Colonic mucosa (tissue), 4 donors: ENCODE measurements around the gene PARD6G. TPM values are rescaled to one million over a fixed set of nuclear protein-coding genes. Genes with fewer than 3 reads are reported as not detected.
A peak's percentile ranks its signal among the peaks of the same experiment; 100 is the strongest.

Experiments used
- DNase-seq: peaks from one replicate; pipeline ENCODE4 v3.0.0-alpha.2; 2020
- H3K27ac ChIP-seq: fragments of 200-600 bp; one replicate; pipeline ENCODE4 v1.8.0; 2021
- H3K27me3 ChIP-seq: fragments of 200-600 bp; one replicate; pipeline ENCODE4 v1.8.0; 2021
- H3K36me3 ChIP-seq: fragments of 200-600 bp; one replicate; pipeline ENCODE4 v1.8.0; 2021
- H3K4me1 ChIP-seq: fragments of 200-600 bp; one replicate; pipeline ENCODE4 v1.8.0; 2021; ENCODE audit warnings: mild to moderate bottlenecking
- H3K4me3 ChIP-seq: fragments of 200-600 bp; one replicate; pipeline ENCODE4 v1.8.0; 2021
- H3K9ac ChIP-seq, 2 donors: one replicate each; pipeline ENCODE4 v1.7.0; 2013; ENCODE audit warnings: control low read depth in 2 of 2, low read depth in 2 of 2, low read length in 2 of 2
- H3K9me3 ChIP-seq: fragments of 200-600 bp; one replicate; pipeline ENCODE4 v1.8.0; 2021
- intact Hi-C: fragments of 100-400 bp; cut with DNase I; formaldehyde crosslinking; loops from one replicate; pipeline ENCODE4 v1.14.1; 2022
- total RNA-seq, 2 donors: library from RNA; stranded (reverse); fragmentation: NEBNext Ultra II Directional in 1 of 2; extraction: Animal tissue kit (Norgen Biotek cat#: 25700) in 1 of 2; gene quantifications; one replicate each; pipeline ENCODE4 v1.2.1, GENCODE V29; 2021
- TF ChIP-seq, protein P1 (sequence below): fragments of 200-600 bp; IDR thresholded peaks from one replicate; pipeline ENCODE4 v1.8.0; 2022; ENCODE audit warnings: antibody characterized with exemption, mild to moderate bottlenecking
- donor health status: healthy.
- donor health status: DM: no; HTN: no; CAD: no.
- donor health status: DM: no; HTN: no; CAD: no.

Gene PARD6G
- total RNA-seq, 2 donors from 2014 or later = 1.0 to 1.2 TPM

DNA sequence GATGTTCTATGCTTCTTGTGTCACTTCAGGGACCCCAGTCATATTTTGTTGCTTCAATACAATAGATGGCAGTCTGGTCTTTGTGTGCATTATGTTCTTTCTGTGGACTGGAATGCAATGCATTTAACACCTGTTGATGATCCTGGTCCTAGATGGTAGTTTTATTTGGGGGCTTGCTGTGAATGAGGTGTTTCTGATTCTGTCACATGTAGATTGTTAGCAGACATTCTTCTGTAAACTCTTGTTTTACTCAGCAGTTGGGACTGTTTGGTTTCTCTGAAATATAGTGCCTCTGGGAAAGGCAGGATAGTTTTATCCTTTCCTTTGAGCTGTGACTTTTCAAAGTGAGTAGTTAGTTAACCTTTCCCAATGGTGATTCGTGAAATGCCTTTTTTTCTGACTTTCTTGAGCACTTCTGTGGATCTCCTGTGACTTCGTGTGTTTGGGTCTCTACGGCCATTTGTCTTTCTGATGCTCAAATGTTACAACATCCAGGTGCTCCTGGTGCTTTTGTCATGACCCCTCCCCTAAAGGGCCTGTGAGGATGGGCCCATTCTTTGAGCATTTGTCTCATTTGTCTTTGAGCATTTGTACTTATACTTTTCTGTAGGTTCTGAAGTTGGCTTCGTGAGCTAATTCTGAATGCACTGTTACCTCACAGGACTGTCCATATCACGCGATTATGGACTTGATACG, 117.5 kb downstream of the PARD6G start:
- Histone ChIP-seq H3K9ac (no peak overlapping the region), H3K9me3 (no peaks in the 10 kb centered on the region), H3K4me3 (no peak overlapping the region), H3K27ac (no peak overlapping the region), H3K27me3 (no peaks in the 10 kb centered on the region), H3K36me3 (peaks cover 7% of the 10 kb centered on the region), H3K4me1 (no peaks in the 10 kb centered on the region)
- TF ChIP-seq, protein P1, sequence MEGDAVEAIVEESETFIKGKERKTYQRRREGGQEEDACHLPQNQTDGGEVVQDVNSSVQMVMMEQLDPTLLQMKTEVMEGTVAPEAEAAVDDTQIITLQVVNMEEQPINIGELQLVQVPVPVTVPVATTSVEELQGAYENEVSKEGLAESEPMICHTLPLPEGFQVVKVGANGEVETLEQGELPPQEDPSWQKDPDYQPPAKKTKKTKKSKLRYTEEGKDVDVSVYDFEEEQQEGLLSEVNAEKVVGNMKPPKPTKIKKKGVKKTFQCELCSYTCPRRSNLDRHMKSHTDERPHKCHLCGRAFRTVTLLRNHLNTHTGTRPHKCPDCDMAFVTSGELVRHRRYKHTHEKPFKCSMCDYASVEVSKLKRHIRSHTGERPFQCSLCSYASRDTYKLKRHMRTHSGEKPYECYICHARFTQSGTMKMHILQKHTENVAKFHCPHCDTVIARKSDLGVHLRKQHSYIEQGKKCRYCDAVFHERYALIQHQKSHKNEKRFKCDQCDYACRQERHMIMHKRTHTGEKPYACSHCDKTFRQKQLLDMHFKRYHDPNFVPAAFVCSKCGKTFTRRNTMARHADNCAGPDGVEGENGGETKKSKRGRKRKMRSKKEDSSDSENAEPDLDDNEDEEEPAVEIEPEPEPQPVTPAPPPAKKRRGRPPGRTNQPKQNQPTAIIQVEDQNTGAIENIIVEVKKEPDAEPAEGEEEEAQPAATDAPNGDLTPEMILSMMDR = no peak
- intact Hi-C loops = no loop called here
- no peak for DNase-seq

DNA sequence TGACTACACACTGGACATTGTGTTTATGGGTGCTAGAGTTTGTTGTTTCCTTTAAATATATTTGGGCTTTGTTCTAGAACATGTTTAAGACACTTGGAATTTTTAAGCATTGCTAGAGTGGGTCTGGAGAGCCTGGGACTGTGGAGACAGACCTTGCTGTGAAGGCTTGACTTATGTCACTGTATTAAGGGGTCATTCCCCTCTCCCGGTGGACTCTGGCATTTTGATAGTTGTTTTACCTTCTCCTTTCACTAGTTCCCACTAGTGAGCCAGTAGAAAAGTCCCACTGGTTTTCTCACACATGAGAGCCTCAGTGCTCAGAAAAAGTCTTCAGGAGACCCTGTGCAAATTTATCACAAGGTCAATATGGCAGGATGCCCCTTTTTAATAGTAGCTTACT, 119.7 kb downstream of the PARD6G start:
- Histone ChIP-seq H3K4me1 (no peaks in the 10 kb centered on the region), H3K27ac (no peak overlapping the region), H3K9me3 (no peaks in the 10 kb centered on the region), H3K27me3 (no peaks in the 10 kb centered on the region), H3K36me3 (no peaks in the 10 kb centered on the region), H3K9ac (no peak overlapping the region), H3K4me3 (no peak overlapping the region)
- intact Hi-C loops = no loop called here
- no peak for DNase-seq
- TF ChIP-seq, protein P1 = no peak

DNA sequence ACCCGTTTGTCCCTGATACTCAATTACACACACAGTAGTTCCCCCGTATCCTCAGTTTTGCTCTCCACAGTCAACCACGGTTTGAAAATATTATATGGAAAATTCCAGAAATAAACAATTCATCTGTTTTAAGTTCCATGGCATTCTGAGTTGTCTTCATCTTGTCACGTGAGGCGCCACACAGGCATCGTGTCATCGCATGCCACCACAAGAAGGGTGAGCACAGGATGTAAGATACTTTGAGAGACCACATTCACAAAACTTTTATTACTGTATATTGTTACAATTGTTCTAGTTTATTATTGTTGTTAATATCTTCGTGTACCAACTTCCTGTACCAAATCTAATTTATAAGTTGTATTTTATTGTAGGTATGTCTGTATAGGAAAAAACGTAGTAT, 120.5 kb downstream of the PARD6G start:
- H3K27me3 ChIP-seq = no peaks in the 10 kb centered on the region
- TF ChIP-seq, protein P1 = no peak
- H3K4me3 ChIP-seq = no peak overlapping the region
- no peak overlapping the region for H3K9ac ChIP-seq
- H3K27ac ChIP-seq = no peak overlapping the region
- no peaks in the 10 kb centered on the region for H3K36me3 ChIP-seq
- no peak for DNase-seq
- intact Hi-C loops = no loop called here
- no peaks in the 10 kb centered on the region for H3K4me1 ChIP-seq
- H3K9me3 ChIP-seq = no peaks in the 10 kb centered on the region

DNA sequence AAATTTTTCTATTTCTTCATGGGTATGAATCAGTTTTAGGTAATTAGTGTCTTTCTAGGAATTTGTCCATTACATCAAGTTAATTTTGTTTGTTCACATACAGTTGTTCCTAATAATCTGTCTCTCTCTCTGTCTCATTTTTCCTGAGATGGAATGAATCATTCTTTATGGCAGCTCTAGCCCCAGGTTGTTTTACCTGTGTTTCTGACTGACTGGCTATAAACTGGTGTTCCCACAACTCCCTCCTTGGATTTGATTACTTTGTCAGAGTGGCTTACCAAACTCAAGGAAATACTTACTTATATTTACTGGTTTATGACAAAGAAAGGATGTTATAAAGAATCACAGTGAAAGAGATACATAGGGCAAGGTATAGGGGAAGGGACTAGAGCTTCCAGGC, 123.2 kb downstream of the PARD6G start:
- DNase-seq = no peak
- Histone ChIP-seq H3K9me3 (no peaks in the 10 kb centered on the region), H3K27me3 (no peaks in the 10 kb centered on the region), H3K4me1 (no peaks in the 10 kb centered on the region), H3K36me3 (no peaks in the 10 kb centered on the region), H3K4me3 (no peak overlapping the region), H3K9ac (no peak overlapping the region), H3K27ac (peak overlapping the region; percentile 60)
- intact Hi-C loops = no loop called here
- TF ChIP-seq, protein P1 = no peak

DNA sequence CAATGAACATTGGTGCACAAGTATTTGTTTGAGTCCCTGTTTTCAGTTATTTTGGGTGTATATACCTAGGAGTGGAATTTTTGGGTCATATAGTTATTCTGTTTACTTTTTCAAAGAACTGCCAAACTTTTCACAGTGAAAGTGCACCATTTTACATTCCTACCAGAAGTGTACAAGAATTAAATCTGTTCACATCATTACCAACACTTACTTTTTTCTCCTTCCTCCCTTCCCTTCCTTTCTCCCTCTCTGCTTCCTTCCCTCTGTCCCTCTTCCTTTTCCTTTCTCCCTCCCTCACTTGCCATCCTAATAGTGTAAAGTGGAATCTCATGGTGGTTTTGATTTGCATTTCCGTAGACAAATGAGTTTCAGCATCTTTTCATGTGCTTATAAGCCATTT, 126.4 kb downstream of the PARD6G start:
- no peak overlapping the region for H3K4me3 ChIP-seq

More for the DNA sequence above, 126.4 kb downstream of the PARD6G start:
- Histone ChIP-seq H3K27me3 (no peaks in the 10 kb centered on the region), H3K9me3 (no peaks in the 10 kb centered on the region), H3K4me1 (no peaks in the 10 kb centered on the region), H3K27ac (no peak overlapping the region), H3K9ac (no peak overlapping the region), H3K36me3 (no peaks in the 10 kb centered on the region)
- intact Hi-C loops = no loop called here
- no peak for DNase-seq
- TF ChIP-seq, protein P1 = no peak
